GM23338 (cell line): ENCODE data around the gene GYS2.

Experiments
- CTCF ChIP-seq, 2 experiments: fragments of 200-600 bp in 1 of 2; sonication (generic) in 1 of 2; conservative IDR thresholded peaks; 2 replicates each; pipeline versions ENCODE4 v1.5.1 to v1.6.1; 2016 to 2017; ENCODE audit warnings: antibody characterized with exemption in 2 of 2, low read depth in 2 of 2, mild to moderate bottlenecking in 2 of 2, moderate library complexity in 1 of 2
- EZH2 ChIP-seq: fragments of 200-600 bp; sonication (generic); IDR thresholded peaks from one replicate; pipeline ENCODE4 v1.8.0; 2017; ENCODE audit warnings: antibody characterized with exemption, mild to moderate bottlenecking, low read depth; ENCODE audit not compliant: unreplicated experiment
- JUNB ChIP-seq: IDR thresholded peaks from one replicate; pipeline ENCODE4 v1.6.1; 2016; ENCODE audit warnings: antibody characterized with exemption; ENCODE audit not compliant: unreplicated experiment
- POLR2AphosphoS5 ChIP-seq: IDR thresholded peaks from 2 replicates; pipeline ENCODE4 v1.6.1; 2016; ENCODE audit warnings: antibody characterized with exemption, low read depth
- ZNF114 ChIP-seq: fragments of 250-450 bp; sonication (Bioruptor Pico); IDR thresholded peaks from 2 replicates; pipeline ENCODE4 v1.5.0; 2020; ENCODE audit warnings: mild to moderate bottlenecking, moderate library complexity
- TF ChIP-seq, protein P1 (sequence below): IDR thresholded peaks from one replicate; pipeline ENCODE4 v1.6.1; 2018; ENCODE audit warnings: antibody characterized with exemption; ENCODE audit not compliant: unreplicated experiment
- TF ChIP-seq, protein P2 (sequence below): IDR thresholded peaks from 2 replicates; pipeline ENCODE4 v1.6.1; 2016; ENCODE audit warnings: antibody characterized with exemption

GRCh38 chr12:21509768-21510167, 94.9 kb downstream of the GYS2 start:
- TF ChIP-seq CTCF (conservative IDR thresholded peaks at IDR 0.05; ENCODE audit: low read depth in 2 of 2) (no peak), POLR2AphosphoS5 (no peak), ZNF114 (no peak), JUNB (no peak), EZH2 (no peak)
- TF ChIP-seq, protein P1, sequence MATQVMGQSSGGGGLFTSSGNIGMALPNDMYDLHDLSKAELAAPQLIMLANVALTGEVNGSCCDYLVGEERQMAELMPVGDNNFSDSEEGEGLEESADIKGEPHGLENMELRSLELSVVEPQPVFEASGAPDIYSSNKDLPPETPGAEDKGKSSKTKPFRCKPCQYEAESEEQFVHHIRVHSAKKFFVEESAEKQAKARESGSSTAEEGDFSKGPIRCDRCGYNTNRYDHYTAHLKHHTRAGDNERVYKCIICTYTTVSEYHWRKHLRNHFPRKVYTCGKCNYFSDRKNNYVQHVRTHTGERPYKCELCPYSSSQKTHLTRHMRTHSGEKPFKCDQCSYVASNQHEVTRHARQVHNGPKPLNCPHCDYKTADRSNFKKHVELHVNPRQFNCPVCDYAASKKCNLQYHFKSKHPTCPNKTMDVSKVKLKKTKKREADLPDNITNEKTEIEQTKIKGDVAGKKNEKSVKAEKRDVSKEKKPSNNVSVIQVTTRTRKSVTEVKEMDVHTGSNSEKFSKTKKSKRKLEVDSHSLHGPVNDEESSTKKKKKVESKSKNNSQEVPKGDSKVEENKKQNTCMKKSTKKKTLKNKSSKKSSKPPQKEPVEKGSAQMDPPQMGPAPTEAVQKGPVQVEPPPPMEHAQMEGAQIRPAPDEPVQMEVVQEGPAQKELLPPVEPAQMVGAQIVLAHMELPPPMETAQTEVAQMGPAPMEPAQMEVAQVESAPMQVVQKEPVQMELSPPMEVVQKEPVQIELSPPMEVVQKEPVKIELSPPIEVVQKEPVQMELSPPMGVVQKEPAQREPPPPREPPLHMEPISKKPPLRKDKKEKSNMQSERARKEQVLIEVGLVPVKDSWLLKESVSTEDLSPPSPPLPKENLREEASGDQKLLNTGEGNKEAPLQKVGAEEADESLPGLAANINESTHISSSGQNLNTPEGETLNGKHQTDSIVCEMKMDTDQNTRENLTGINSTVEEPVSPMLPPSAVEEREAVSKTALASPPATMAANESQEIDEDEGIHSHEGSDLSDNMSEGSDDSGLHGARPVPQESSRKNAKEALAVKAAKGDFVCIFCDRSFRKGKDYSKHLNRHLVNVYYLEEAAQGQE, result no peak
- TF ChIP-seq, protein P2, sequence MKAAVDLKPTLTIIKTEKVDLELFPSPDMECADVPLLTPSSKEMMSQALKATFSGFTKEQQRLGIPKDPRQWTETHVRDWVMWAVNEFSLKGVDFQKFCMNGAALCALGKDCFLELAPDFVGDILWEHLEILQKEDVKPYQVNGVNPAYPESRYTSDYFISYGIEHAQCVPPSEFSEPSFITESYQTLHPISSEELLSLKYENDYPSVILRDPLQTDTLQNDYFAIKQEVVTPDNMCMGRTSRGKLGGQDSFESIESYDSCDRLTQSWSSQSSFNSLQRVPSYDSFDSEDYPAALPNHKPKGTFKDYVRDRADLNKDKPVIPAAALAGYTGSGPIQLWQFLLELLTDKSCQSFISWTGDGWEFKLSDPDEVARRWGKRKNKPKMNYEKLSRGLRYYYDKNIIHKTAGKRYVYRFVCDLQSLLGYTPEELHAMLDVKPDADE, result no peak
